Endothelial cell of umbilical vein (primary cell): ENCODE measurements around the gene IGFL2. TPM values are rescaled to one million over a fixed set of nuclear protein-coding genes. Genes with fewer than 3 reads are reported as not detected.

Source experiments
- BruUV-seq: library from RNA; stranded (reverse); fragments of 400-500 nt; replicated peaks from 2 replicates; lab custom pipeline; 2021; lab: Mats Ljungman, UMichigan
- CTCF ChIA-PET: fragments of 300-600, 350-600 bp; sonication (Branson Sonifier 250); formaldehyde crosslinking; loops from one replicate; lab custom pipeline; 2021; ENCODE audit warnings: antibody characterized with exemption, inconsistent platforms; lab: Charles Lee
- POLR2A ChIA-PET: fragments of 300-600, 350-600 bp; sonication (Branson Sonifier 250); formaldehyde crosslinking; loops from one replicate; lab custom pipeline; 2021; ENCODE audit warnings: antibody characterized with exemption, inconsistent platforms; lab: Charles Lee
- DNase-seq: peaks from one replicate; pipeline ENCODE4 v3.0.0-alpha.2; 2011; ENCODE audit warnings: low read depth, low spot score
- FAIRE-seq: peaks from 2 replicates; lab custom pipeline; 2011; peaks lifted over from hg19 to GRCh38; lab: Jason Lieb, UNC
- H2AFZ ChIP-seq: 2 replicates; pipeline ENCODE4 v1.6.0; 2012; ENCODE audit warnings: low read depth, low read length, control low read depth, inconsistent platforms
- H3K27ac ChIP-seq: 2 replicates; pipeline ENCODE4 v1.5.1; 2011; ENCODE audit warnings: low read depth, mild to moderate bottlenecking, control low read depth, low read length, moderate library complexity; ENCODE audit not compliant: insufficient read depth
- H3K27me3 ChIP-seq, 2 experiments: 2 replicates each; pipeline versions ENCODE4 v1.6.0 to v1.6.1; 2011; ENCODE audit warnings: low read length in 2 of 2, mixed read lengths in 1 of 2; ENCODE audit not compliant: control insufficient read depth in 2 of 2, insufficient read depth in 2 of 2
- H3K36me3 ChIP-seq, 2 experiments: 2 replicates in 1 of 2; 3 replicates in 1 of 2; pipeline ENCODE4 v1.5.1; 2011; ENCODE audit warnings: low read length in 2 of 2, mild to moderate bottlenecking in 1 of 2, moderate library complexity in 1 of 2; ENCODE audit not compliant: control insufficient read depth in 2 of 2, insufficient read depth in 2 of 2; ENCODE audit errors: extremely low read depth in 1 of 2
- H3K4me1 ChIP-seq: 3 replicates; pipeline ENCODE4 v1.5.1; 2011; ENCODE audit warnings: mild to moderate bottlenecking, low read length; ENCODE audit not compliant: control insufficient read depth, insufficient read depth; ENCODE audit errors: extremely low read depth
- H3K4me2 ChIP-seq: 2 replicates; pipeline ENCODE4 v1.6.1; 2011; ENCODE audit warnings: low read length, control low read depth, mixed read lengths; ENCODE audit not compliant: insufficient read depth
- H3K4me3 ChIP-seq, 3 experiments: fragments of 200-600 bp in 1 of 3; sonication (generic), shearing (Covaris generic) in 1 of 3; replicated peaks in 1 of 3; 2 replicates each; pipeline ENCODE4 v1.5.1; 2011 to 2016; ENCODE audit warnings: control low read depth in 3 of 3, low read length in 3 of 3, mild to moderate bottlenecking in 2 of 3, inconsistent platforms in 1 of 3, low read depth in 1 of 3, moderate library complexity in 1 of 3; ENCODE audit not compliant: insufficient read depth in 1 of 3
- H3K79me2 ChIP-seq: 2 replicates; pipeline ENCODE4 v1.6.0; 2012; ENCODE audit warnings: low read length, inconsistent platforms; ENCODE audit not compliant: control insufficient read depth, insufficient read depth
- H3K9ac ChIP-seq: replicated peaks from 2 replicates; pipeline ENCODE3; 2011; ENCODE audit warnings: low read length, control low read depth; ENCODE audit not compliant: insufficient read depth; ENCODE audit errors: extremely low read depth
- H3K9me1 ChIP-seq: replicated peaks from 3 replicates; pipeline ENCODE4 v1.6.0; 2011; ENCODE audit warnings: mild to moderate bottlenecking, low read length; ENCODE audit not compliant: control insufficient read depth, insufficient read depth; ENCODE audit errors: extremely low read depth
- H3K9me3 ChIP-seq: replicated peaks from 2 replicates; pipeline ENCODE4 v1.5.1; 2012; ENCODE audit warnings: low read length, inconsistent platforms; ENCODE audit not compliant: control insufficient read depth, insufficient read depth
- H4K20me1 ChIP-seq: replicated peaks from 2 replicates; pipeline ENCODE3; 2011; ENCODE audit warnings: mild to moderate bottlenecking, low read length; ENCODE audit not compliant: control insufficient read depth, insufficient read depth; ENCODE audit errors: extremely low read depth
- EZH2 ChIP-seq: IDR thresholded peaks from 2 replicates; pipeline ENCODE4 v1.6.1; 2012; ENCODE audit warnings: borderline replicate concordance, low read depth, mild to moderate bottlenecking, moderate library complexity, low read length, inconsistent platforms; ENCODE audit not compliant: severe bottlenecking
- FOS ChIP-seq: IDR thresholded peaks from 2 replicates; pipeline ENCODE4 v1.6.1; 2011; ENCODE audit warnings: mild to moderate bottlenecking, low read length, moderate library complexity, borderline replicate concordance; ENCODE audit not compliant: insufficient read depth
- GATA2 ChIP-seq: IDR thresholded peaks from 2 replicates; pipeline ENCODE4 v1.7.0; 2011; ENCODE audit warnings: low read depth, mild to moderate bottlenecking, moderate library complexity, mixed read lengths, low read length; ENCODE audit not compliant: insufficient read length, insufficient read depth
- JUN ChIP-seq: IDR thresholded peaks from 2 replicates; pipeline ENCODE4 v1.6.1; 2011; ENCODE audit warnings: borderline replicate concordance, low read depth; ENCODE audit not compliant: insufficient read length, insufficient read depth
- MYC ChIP-seq: IDR thresholded peaks from one replicate; pipeline ENCODE4 v1.6.1; 2011; ENCODE audit warnings: mild to moderate bottlenecking, low read depth, low read length
- POLR2A ChIP-seq: IDR thresholded peaks from 2 replicates; pipeline ENCODE4 v1.6.1; 2012; ENCODE audit warnings: low read depth, mild to moderate bottlenecking, control low read depth, low read length
- POLR2AphosphoS5 ChIP-seq: IDR thresholded peaks from 2 replicates; pipeline ENCODE4 v1.6.1; 2012; ENCODE audit warnings: low read depth, mild to moderate bottlenecking, control low read depth, low read length, moderate library complexity; ENCODE audit not compliant: insufficient read depth
- dilution Hi-C: fragments of 300-500 bp; cut with MboI; formaldehyde crosslinking; loops from one replicate; pipeline ENCODE4 v1.15.0; 2019; ENCODE audit warnings: low sequenced_read_pairs; ENCODE audit not compliant: extremely low pct_ligation_motif_present
- intact Hi-C: fragments of 100-400 bp; cut with micrococcal nuclease; formaldehyde crosslinking; loops from one replicate; pipeline ENCODE4 v1.10.0; 2022
- polyA plus RNA-seq, 4 experiments: library from polyadenylated mRNA; depleted of rRNA in 3 of 4; stranded (reverse) in 3 of 4; unstranded in 1 of 4; fragments of >200 nt; gene quantifications; 2 replicates each; pipeline versions ENCODE4 v1.2.1 to v1.2.3, GENCODE V29; 2011 to 2012; ENCODE audit warnings: missing spikeins in 1 of 4
- total RNA-seq: library from RNA; stranded (reverse); gene quantifications from 2 replicates; pipeline ENCODE4 v1.2.3, GENCODE V29; 2021
- TF ChIP-seq, protein P1 (sequence below), 2 donors: IDR thresholded peaks; 1 replicate in 1 of 2; 2 replicates in 1 of 2; pipeline ENCODE4 v1.5.1; 2011; ENCODE audit warnings: low read length in 2 of 2, mild to moderate bottlenecking in 2 of 2, moderate library complexity in 2 of 2, control low read depth in 1 of 2, inconsistent platforms in 1 of 2, low read depth in 1 of 2; ENCODE audit not compliant: insufficient read depth in 1 of 2; ENCODE audit errors: extremely low read depth in 1 of 2
- TF ChIP-seq, protein P2 (sequence below): IDR thresholded peaks from 2 replicates; pipeline ENCODE4 v1.6.1; 2011; ENCODE audit not compliant: insufficient read depth, insufficient read length

IGFL2 gene
- total and polyA plus RNA-seq, 2 donors (not counting 3 experiments of a cell fraction or from before 2014, with no cell fraction given), result not detected

DNA sequence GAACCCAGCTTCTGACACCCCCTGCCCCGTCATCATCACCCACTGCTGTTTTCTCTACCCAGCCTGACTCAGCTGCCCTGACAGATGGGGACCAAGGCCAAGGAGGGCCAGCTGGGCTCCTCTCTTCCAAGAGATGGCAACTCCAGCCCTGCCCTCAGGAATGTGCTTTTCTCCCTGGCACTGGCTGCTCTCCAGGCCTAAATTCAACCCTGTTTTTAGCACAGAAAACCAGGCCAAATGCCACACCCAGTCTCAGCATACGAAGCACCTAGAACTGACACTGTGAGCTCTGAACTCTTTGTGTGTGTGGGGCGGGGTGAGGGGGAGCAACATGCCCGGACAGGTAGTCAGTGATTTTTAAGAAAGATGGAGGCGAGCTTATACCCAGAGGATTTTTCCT lies 58.1 kb downstream of the IGFL2 start:
- H3K4me3 ChIP-seq, result no peak overlapping the region
- dilution Hi-C loops, result no loop called here
- H2AFZ ChIP-seq, result no peak overlapping the region
- no peaks in the 10 kb centered on the region for H4K20me1 ChIP-seq
- CTCF ChIA-PET, result interaction anchor here (1.2 to 1.4 kb wide), 2 partner anchors 17 to 177 kb away, joined by 3 read pairs; no protein-coding TSS in a partner anchor
- no peaks in the 10 kb centered on the region for H3K36me3 ChIP-seq
- H3K79me2 ChIP-seq, result no peaks in the 10 kb centered on the region
- FAIRE-seq (no peak), DNase-seq (no peak)
- H3K9ac ChIP-seq, result no peak overlapping the region
- H3K27me3 ChIP-seq, result peaks cover 2 to 9% of the 10 kb centered on the region in 2 experiments
- H3K27ac ChIP-seq, result no peak overlapping the region
- intact Hi-C loops, result no loop called here
- TF ChIP-seq MYC (no peak), FOS (no peak), POLR2A (no peak), GATA2 (no peak), POLR2AphosphoS5 (no peak), JUN (no peak), EZH2 (no peak)
- TF ChIP-seq, protein P1, sequence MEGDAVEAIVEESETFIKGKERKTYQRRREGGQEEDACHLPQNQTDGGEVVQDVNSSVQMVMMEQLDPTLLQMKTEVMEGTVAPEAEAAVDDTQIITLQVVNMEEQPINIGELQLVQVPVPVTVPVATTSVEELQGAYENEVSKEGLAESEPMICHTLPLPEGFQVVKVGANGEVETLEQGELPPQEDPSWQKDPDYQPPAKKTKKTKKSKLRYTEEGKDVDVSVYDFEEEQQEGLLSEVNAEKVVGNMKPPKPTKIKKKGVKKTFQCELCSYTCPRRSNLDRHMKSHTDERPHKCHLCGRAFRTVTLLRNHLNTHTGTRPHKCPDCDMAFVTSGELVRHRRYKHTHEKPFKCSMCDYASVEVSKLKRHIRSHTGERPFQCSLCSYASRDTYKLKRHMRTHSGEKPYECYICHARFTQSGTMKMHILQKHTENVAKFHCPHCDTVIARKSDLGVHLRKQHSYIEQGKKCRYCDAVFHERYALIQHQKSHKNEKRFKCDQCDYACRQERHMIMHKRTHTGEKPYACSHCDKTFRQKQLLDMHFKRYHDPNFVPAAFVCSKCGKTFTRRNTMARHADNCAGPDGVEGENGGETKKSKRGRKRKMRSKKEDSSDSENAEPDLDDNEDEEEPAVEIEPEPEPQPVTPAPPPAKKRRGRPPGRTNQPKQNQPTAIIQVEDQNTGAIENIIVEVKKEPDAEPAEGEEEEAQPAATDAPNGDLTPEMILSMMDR (IDR thresholded peaks at IDR 0.05; ENCODE audit: extremely low read depth in 1 of 2, insufficient read depth in 1 of 2, low read depth in 1 of 2, low read length in 2 of 2), result no peak
- TF ChIP-seq, protein P2, sequence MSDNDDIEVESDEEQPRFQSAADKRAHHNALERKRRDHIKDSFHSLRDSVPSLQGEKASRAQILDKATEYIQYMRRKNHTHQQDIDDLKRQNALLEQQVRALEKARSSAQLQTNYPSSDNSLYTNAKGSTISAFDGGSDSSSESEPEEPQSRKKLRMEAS, result no peak
- H3K4me2 ChIP-seq, result no peak overlapping the region
- POLR2A ChIA-PET, result no interaction called here
- H3K9me3 ChIP-seq, result no peaks in the 10 kb centered on the region
- BruUV-seq, result no TSS peak
- no peaks in the 10 kb centered on the region for H3K9me1 ChIP-seq
- H3K4me1 ChIP-seq, result no peaks in the 10 kb centered on the region
